Vagina (tissue), 2 donors: ENCODE data around the gene ESPN. TPM values are rescaled to one million over a fixed set of nuclear protein-coding genes. Genes with fewer than 3 reads are reported as not detected.
"Not testable (repeated sequence)": the region's sequence is repeated elsewhere in the genome, so short reads cannot be mapped to it uniquely, and the experiment has no call there.

Source experiments
- DNase-seq, 2 donors: peaks; one replicate each; pipeline ENCODE4 v3.0.0-alpha.2; 2017; ENCODE audit errors: extremely low spot score in 2 of 2
- H3K27ac ChIP-seq: fragments of 200-600 bp; sonication (generic); one replicate; pipeline ENCODE4 v1.5.1; 2019
- H3K27me3 ChIP-seq: fragments of 200-600 bp; sonication (generic); one replicate; pipeline ENCODE4 v1.5.1; 2019
- H3K36me3 ChIP-seq, 2 donors: fragments of 200-600 bp; sonication (generic); one replicate each; pipeline ENCODE4 v1.5.1; 2017 to 2019
- H3K4me1 ChIP-seq: fragments of 200-600 bp; sonication (generic); one replicate; pipeline ENCODE4 v1.5.1; 2019
- H3K4me3 ChIP-seq, 2 donors: fragments of 200-600 bp; sonication (generic); 1 replicate in 1 of 2; 2 replicates in 1 of 2; pipeline ENCODE4 v1.5.1; 2016 to 2019
- H3K9me3 ChIP-seq: fragments of 200-600 bp; sonication (generic); one replicate; pipeline ENCODE4 v1.5.1; 2019
- POLR2A ChIP-seq, 2 donors: fragments of 450-650 bp; IDR thresholded peaks; one replicate each; pipeline ENCODE4 v1.6.1; 2017; ENCODE audit warnings: antibody characterized with exemption in 2 of 2, mild to moderate bottlenecking in 2 of 2, moderate library complexity in 2 of 2
- POLR2AphosphoS5 ChIP-seq, 2 donors: sonication (generic); formaldehyde crosslinking; IDR thresholded peaks; one replicate each; pipeline ENCODE4 v1.9.0; 2017; ENCODE audit warnings: antibody characterized with exemption in 2 of 2, mild to moderate bottlenecking in 2 of 2, low read depth in 1 of 2; ENCODE audit not compliant: insufficient read depth in 1 of 2
- intact Hi-C: fragments of 100-400 bp; cut with DNase I; formaldehyde crosslinking; loops from one replicate; pipeline ENCODE4 v1.15.1; 2023
- total RNA-seq: library from RNA; depleted of rRNA; stranded (reverse); fragments of >200 nt; gene quantifications from one replicate; pipeline ENCODE4 v1.2.3, GENCODE V29; 2016
- TF ChIP-seq, protein P1 (sequence below), 3 experiments: fragments of 450-650 bp in 2 of 3; fragments of 200-600 bp in 1 of 3; sonication (generic) in 1 of 3; IDR thresholded peaks; one replicate each; pipeline ENCODE4 v1.5.1; 2017 to 2019; ENCODE audit warnings: antibody characterized with exemption in 3 of 3, mild to moderate bottlenecking in 2 of 3, moderate library complexity in 2 of 3

Gene ESPN
- total RNA-seq, 1 donor from 2014 or later, result 77.1 TPM

DNA sequence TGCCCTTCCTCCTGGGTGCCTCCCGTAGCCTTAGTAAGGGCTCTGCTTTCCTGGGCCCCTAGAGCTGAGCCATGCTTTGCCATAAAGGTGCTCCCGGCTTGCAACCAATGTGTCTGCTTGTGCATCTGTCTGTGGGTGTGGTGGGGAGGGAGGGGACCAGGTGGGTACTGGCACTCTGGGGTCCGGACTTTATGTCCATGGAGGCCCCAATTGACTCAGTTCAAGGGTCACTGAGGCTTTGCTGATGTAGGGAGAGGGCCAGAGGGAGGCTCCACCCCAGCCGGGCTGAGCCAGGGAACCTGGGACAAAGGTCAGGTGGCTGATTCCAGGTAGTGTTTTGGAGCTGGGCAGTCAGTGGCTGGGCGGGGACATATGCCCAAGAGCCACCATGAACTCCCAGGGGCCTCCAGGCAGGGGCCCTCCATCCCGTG lies 26.4 kb downstream of the ESPN start:
- no peak for DNase-seq
- TF ChIP-seq POLR2AphosphoS5 (IDR thresholded peaks at IDR 0.05; ENCODE audit: insufficient read depth in 1 of 2, low read depth in 1 of 2), result no peak
- TF ChIP-seq, protein P1, sequence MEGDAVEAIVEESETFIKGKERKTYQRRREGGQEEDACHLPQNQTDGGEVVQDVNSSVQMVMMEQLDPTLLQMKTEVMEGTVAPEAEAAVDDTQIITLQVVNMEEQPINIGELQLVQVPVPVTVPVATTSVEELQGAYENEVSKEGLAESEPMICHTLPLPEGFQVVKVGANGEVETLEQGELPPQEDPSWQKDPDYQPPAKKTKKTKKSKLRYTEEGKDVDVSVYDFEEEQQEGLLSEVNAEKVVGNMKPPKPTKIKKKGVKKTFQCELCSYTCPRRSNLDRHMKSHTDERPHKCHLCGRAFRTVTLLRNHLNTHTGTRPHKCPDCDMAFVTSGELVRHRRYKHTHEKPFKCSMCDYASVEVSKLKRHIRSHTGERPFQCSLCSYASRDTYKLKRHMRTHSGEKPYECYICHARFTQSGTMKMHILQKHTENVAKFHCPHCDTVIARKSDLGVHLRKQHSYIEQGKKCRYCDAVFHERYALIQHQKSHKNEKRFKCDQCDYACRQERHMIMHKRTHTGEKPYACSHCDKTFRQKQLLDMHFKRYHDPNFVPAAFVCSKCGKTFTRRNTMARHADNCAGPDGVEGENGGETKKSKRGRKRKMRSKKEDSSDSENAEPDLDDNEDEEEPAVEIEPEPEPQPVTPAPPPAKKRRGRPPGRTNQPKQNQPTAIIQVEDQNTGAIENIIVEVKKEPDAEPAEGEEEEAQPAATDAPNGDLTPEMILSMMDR (IDR thresholded peaks at IDR 0.05), result no peak
- TF ChIP-seq POLR2A (IDR thresholded peaks at IDR 0.05), result no peak
- Histone ChIP-seq H3K4me3 (no peak overlapping the region), H3K9me3 (no peaks in the 10 kb centered on the region), H3K27me3 (peaks cover 9% of the 10 kb centered on the region), H3K4me1 (peaks cover 18% of the 10 kb centered on the region), H3K27ac (no peak overlapping the region), H3K36me3 (no peaks in the 10 kb centered on the region)
- intact Hi-C loops, result no loop called here

DNA sequence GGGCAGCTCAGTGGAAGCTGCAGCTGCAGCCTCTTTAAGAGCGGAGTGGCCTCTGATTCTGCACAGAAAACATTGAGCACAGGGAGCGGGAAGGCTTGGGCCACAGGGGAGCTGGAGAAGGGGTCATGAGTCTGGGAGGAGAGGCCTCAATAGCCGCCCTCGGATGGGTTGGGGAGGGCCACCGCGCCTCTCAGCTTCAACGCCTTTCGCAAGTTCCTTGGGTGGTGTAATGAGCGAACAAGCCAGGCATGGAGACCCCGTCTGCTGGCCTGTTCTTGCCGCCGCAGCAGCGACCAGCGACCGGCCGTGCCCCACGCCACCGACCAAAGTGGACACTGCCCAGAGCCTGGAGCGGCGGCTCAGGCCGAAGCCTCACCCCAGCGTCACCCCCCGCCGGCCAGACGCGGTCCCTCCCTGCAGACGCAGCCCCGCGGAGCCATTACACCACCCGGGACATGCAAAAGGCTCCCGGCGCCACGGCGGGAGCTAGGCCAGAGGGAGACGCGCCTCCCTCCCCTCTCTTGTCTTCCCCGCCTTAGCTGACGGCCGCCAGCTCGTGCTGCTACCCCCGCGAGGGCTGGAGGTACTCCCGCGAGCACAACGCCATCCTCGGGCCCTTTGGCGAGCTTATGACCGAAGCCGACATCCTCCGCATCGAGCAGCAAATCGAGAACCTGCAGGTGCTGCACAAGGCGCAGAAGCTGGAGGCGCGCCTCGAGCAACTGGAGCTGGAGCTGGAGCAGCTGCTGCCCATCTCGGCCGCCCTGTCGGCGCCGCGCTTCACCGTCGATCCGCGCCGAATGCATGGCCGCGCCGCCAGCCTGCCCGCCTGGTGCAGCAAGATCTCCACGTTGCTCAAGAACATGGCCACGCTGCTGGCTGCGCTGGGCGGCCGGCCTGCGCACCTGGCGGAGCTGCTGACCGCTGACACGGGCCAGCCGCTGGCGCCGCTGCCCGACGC lies 29.6 kb downstream of the ESPN start:
- H3K27me3 ChIP-seq, H3K9me3 ChIP-seq, H3K27ac ChIP-seq, H3K4me3 ChIP-seq, DNase-seq, intact Hi-C loops, H3K4me1 ChIP-seq, H3K36me3 ChIP-seq: not testable (repeated sequence)

DNA sequence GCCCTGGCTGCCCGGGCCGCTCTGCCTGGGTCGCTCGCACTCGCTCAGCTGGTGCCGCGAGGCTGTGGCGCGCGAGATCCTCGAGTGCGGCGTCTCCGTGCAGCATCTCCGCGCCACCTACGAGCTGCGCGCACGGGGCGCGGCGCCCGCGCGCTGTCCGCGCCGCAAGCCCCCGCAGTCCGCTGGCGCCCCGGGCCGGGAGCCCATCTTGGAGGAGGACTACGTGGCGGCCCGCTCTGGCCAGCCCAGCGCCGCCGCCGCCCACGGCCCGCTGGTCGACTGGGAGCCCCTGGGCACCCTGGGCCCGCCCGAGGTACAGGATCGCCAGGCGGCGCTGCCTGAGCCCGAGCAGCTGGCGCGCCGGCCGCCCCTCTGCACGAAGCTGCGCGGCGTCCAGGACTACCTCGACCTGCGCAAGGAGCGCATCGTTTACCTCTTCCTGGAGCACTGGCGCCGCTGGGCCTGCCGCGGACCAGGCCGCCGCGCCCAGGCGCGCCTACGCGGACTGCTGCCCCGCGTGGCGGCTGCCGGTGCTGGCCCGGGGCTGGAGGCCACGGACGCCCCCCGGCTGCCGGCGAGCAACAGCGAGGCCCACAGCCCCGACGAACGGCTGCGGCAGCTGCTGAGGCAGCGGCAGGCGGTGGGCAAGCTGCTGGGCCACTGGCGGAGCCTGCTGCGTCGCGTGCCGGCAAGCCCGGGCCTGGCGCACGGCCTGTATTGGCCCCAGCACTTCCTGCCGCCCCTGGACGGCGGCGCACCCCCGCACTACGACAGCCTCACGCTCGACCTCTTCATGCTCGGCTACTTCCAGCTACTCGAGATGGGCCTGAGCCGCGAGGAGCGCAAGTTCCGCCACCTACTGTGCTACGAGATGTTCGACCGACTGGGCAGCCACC lies 30.5 kb downstream of the ESPN start:
- peaks cover 3% of the 10 kb centered on the region for H3K27me3 ChIP-seq
- H3K9me3 ChIP-seq, result no peaks in the 10 kb centered on the region
- H3K4me3 ChIP-seq, result peak overlapping the region in 1 of 2 donors; percentile 6
- no peaks in the 10 kb centered on the region for H3K36me3 ChIP-seq
- peaks cover 6% of the 10 kb centered on the region for H3K4me1 ChIP-seq
- TF ChIP-seq POLR2A (IDR thresholded peaks at IDR 0.05), result no peak
- no peak for TF ChIP-seq POLR2AphosphoS5 (IDR thresholded peaks at IDR 0.05; ENCODE audit: insufficient read depth in 1 of 2, low read depth in 1 of 2)
- TF ChIP-seq, protein P1 (IDR thresholded peaks at IDR 0.05), result no peak
- no peak for DNase-seq
- H3K27ac ChIP-seq, result no peak overlapping the region
- intact Hi-C loops, result no loop called here

DNA sequence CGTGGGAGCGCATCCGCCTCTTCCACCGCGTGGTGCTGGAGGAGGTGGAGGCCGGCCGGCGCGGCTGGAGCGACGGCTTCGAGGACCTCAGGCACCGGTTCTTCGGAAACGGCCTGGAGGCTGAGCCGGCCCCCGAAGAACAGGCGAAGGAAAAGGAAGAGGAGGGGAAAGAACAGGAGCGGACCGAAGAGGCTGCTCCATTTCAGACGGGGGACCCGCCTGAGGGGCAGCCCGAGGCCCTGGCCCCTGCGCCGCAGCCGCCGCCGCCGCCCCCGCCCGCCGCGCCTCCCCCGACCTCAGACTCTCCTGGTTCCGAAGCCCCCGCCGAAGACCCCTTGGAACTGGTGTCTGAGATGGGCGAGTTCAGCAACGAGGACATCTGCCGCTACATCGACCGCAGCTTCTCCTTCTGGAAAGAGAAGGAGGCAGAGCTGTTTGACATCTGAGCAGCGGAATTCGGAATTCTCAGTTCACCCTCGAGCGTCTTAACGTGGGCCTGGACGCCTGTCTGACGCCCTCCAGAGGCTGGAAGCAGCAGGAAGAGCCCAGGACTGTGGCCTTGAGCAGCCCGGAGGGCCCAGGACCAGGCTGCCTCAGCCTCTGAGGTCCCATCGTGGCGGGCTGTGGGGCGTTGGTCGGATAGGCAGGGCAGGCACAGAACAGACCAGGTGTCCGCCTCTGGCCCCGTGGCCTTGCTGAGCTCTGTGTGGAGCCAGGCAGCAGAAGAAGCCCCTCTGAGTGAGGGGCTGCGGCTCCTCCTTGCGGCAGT lies 31.4 kb downstream of the ESPN start:
- H3K27ac ChIP-seq, H3K4me3 ChIP-seq, H3K36me3 ChIP-seq, DNase-seq, H3K9me3 ChIP-seq, intact Hi-C loops, H3K27me3 ChIP-seq: not testable (repeated sequence)
- H3K4me1 ChIP-seq, result peaks cover 15% of the 10 kb centered on the region

DNA sequence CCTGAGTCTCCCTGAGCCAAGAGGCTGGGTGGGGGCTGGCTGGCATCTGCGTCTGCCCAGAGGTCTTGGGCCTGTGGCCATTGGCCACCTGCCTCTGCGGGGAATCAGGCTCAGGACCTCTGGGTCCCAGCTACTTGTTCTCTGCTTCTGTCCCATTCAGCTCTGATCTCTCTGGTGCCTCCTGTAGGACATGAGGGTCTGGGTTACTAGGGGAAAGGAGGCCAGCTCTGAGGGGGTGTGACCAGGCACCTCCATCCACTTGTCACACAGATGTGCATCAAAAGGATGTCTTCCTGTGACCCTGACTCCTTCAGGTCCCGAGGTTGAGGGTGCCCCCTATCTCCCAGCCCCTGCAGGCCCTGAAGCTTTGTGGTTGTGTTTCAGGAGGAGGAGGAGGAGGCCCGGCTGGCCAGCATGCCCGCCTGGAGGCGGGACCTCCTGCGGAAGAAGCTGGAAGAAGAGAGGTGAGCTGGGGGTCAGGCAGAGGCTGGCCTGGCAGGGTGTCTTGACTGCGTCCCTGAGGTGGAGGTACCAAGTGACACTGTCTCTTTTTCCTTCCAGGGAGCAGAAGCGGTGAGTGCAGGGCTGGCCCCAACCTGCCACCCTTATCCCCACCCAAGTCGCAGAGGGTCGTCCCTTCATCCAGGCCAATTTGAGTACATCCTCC lies 32.4 kb downstream of the ESPN start:
- TF ChIP-seq, protein P1 (IDR thresholded peaks at IDR 0.05), result no peak
- no peak for TF ChIP-seq POLR2AphosphoS5 (IDR thresholded peaks at IDR 0.05; ENCODE audit: insufficient read depth in 1 of 2, low read depth in 1 of 2)
- no peak for TF ChIP-seq POLR2A (IDR thresholded peaks at IDR 0.05)
- intact Hi-C loops, result no loop called here
- H3K9me3 ChIP-seq, result no peaks in the 10 kb centered on the region
- H3K4me3 ChIP-seq, result no peak overlapping the region
- H3K27ac ChIP-seq, result no peak overlapping the region
- H3K36me3 ChIP-seq, result peaks cover 0 to 10% of the 10 kb centered on the region in 2 donors
- H3K27me3 ChIP-seq, result peaks cover 3% of the 10 kb centered on the region
- H3K4me1 ChIP-seq, result peaks cover 15% of the 10 kb centered on the region
- DNase-seq, result no peak
